Amniotic stem cell (primary cell): Measurements from ENCODE around the gene NPTX1.

Source experiments
- DNase-seq: peaks from one replicate; lab custom pipeline; 2025; lab: John Stamatoyannopoulos, UW

The NPTX1 gene

GRCh38 chr17:80426671-80427326 lies 49.6 kb downstream of the NPTX1 start:
- peak; percentile 38 for DNase-seq

- no peak for DNase-seq
Observed at GRCh38 chr17:80425835-80426426, 50.5 kb downstream of the NPTX1 start.

DNA sequence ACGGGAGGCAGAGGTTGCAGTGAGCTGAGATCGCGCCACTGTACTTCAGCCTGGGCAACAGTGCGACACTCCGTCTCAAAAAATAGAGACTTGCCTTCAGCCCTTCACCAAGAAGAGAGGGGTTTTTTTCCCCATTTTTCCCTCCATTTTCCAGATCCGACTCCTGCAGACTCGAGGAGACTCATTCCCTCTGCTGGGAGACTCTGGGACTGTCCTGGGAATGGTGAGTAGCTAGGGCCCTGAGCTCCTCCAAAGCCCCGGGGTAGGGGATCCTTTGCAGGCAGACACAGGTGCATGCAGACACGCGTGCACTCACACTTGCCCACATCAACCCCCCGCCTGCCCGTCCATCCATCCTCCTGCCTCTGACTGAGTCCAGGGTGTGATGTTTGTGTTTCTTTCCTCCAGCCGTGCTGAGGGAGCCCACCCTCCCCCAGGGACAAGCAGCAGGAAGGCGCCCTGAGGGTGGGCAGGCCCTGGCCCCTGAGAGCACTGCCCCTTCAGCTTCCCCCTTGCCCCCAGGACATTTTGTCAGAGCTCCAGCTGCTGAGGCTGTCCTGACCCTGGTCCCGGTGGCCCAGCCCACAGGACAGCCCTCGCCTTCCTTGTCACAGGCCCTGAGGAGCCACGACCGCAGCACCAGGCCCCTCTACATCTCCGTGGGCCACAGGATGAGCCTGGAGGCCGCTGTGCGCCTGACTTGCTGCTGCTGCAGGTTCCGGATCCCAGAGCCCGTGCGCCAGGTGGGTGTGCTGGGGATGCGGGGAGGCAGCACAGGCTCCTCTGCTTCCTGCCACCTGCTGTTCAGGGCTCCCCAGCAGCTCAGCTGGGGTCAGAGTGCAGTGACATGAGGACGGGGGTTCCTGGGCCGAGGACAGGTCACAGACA lies 51.3 kb downstream of the NPTX1 start:
- no peak for DNase-seq

GRCh38 chr17:80424261-80424660 lies 52.1 kb downstream of the NPTX1 start:
- DNase-seq, result no peak

- DNase-seq, result no peak
Observed at GRCh38 chr17:80423536-80424225, 52.7 kb downstream of the NPTX1 start.

- DNase-seq, result no peak
Observed at GRCh38 chr17:80422981-80423380, 53.4 kb downstream of the NPTX1 start.

GRCh38 chr17:80422276-80422675 lies 54.1 kb downstream of the NPTX1 start:
- no peak for DNase-seq

DNA sequence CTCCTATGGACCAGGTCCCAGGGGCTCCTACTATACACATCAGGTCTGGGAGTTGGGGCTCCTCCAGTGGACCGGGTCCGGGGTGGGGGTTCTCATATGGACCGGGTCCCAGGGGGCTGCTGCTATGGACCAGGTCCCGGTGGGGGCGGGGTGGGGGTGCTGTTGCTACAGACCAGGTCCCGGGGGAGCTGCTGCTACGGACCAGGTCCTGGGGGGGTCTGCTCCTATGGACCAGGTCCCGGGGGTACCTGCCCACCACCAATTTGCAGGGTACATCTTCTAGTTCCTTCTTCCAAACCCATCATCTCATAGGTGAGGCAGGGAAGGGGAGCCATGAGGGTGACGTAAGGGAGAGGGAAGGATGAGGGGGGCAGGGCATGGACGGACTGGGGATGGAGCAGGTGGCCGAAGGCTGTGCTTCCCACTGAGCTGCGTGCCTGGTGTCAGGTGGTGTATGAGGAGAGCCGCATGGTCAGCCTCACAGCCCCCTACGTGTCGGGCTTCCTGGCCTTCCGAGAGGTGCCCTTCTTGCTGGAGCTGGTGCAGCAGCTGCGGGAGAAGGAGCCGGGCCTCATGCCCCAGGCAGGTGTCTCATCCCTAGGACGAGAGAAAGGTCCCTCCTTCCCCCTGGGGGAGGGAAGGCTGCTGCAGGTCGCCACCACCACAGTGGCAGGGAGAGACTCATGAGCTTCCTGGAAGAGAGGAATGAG lies 54.9 kb downstream of the NPTX1 start:
- no peak for DNase-seq

DNA sequence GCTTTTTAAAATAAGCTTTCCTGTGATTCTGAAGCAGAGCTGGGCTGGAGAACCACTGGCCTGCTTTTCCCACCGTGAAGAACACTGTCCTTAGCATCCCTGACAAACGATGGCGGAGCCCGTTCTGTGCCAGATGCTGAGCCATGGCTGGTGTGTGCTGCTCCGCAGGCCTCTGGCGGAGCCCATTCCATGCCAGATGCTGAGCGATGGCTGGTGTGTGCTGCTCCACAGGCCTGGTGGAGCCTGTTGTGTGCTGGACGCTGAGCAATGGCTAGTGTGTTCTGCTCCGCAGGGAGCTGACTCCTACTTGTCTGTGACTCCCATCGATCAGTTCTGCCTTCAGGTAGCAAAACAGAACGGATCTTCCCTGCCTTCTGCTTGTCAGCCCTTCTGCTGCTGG lies 57.2 kb downstream of the NPTX1 start:
- no peak for DNase-seq

DNA sequence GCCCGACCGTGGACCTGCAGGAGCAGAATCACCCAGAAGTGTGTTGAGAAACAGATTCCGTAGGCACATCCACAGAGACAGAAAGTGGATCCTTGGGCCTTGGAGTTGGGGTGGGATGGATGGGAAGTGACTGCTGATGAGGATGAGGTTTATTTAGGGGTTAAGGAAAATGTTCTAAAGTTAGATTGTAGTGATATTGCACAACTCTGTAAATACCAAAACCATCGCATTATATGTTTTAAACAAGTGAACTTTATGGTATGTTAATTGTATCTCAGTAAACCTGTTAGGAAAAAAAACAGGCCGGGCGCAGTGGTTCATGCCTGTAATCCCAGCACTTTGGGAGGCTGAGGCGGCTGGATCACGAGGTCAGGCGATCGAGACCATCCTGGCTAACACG lies 57.8 kb downstream of the NPTX1 start:
- no peak for DNase-seq
